ENCODE data around the gene P2RY2. TPM values are rescaled to one million over a fixed set of nuclear protein-coding genes. Genes with fewer than 3 reads are reported as not detected.

P2RY2 gene
- total and polyA plus RNA-seq, 3 donors from 2014 or later, result 0.94 to 3.6 (median 2.0) TPM

- Histone ChIP-seq H3K4me3 (no peak overlapping the region), H3K36me3 (ENCODE audit: low read depth, missing control alignments) (no peaks in the 10 kb centered on the region), H3K27ac (no peak overlapping the region), H3K27me3 (no peaks in the 10 kb centered on the region), H3K9me3 (no peaks in the 10 kb centered on the region), H3K4me1 (no peaks in the 10 kb centered on the region)
- TF ChIP-seq, protein P1, sequence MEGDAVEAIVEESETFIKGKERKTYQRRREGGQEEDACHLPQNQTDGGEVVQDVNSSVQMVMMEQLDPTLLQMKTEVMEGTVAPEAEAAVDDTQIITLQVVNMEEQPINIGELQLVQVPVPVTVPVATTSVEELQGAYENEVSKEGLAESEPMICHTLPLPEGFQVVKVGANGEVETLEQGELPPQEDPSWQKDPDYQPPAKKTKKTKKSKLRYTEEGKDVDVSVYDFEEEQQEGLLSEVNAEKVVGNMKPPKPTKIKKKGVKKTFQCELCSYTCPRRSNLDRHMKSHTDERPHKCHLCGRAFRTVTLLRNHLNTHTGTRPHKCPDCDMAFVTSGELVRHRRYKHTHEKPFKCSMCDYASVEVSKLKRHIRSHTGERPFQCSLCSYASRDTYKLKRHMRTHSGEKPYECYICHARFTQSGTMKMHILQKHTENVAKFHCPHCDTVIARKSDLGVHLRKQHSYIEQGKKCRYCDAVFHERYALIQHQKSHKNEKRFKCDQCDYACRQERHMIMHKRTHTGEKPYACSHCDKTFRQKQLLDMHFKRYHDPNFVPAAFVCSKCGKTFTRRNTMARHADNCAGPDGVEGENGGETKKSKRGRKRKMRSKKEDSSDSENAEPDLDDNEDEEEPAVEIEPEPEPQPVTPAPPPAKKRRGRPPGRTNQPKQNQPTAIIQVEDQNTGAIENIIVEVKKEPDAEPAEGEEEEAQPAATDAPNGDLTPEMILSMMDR (IDR thresholded peaks at IDR 0.05), result no peak
- no peak for TF ChIP-seq POLR2A (IDR thresholded peaks at IDR 0.05)
- intact Hi-C loops (cut with DNase I; ENCODE audit: low total_unique reads), result no loop called here
- 83 to 89% methylated on average over 56 of the region's 56 CpGs for WGBS, 2 donors
- no peak for DNase-seq
Observed at GRCh38 chr11:73234471-73235181, 16.5 kb downstream of the P2RY2 start.

DNA sequence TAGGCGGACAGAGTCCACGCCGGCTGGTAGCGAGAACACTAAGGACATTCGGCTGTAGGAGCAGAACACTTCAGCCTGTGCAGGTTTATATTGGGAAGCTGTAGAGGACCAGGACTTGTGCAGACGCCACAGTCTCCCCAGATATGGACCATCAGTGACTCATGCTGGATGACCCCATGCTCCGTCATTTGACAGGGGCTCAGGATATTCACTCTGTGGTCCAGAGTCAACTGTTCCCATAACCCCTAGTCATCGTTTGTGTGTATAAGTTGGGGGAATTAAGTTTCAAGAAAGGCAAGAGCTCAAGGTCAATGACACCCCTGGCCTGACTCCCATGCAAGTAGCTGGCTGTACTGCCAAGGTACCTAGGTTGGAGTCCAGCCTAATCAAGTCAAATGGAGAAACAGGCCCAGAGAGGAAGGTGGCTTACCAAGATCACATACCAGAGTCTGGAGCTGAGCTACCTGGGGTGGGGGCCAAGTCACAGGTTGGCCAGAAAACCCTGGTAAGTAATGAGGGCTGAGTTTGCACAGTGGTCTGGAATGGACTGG, 17.2 kb downstream of the P2RY2 start:
- DNase-seq, result no peak
- Histone ChIP-seq H3K9me3 (no peaks in the 10 kb centered on the region), H3K4me1 (peaks cover 4% of the 10 kb centered on the region), H3K4me3 (no peak overlapping the region), H3K27me3 (no peaks in the 10 kb centered on the region), H3K27ac (no peak overlapping the region), H3K36me3 (ENCODE audit: low read depth, missing control alignments) (no peaks in the 10 kb centered on the region)
- intact Hi-C loops (cut with DNase I; ENCODE audit: low total_unique reads), result no loop called here
- 80 to 86% methylated on average over 8 of the region's 8 CpGs for WGBS, 2 donors
- TF ChIP-seq, protein P1 (IDR thresholded peaks at IDR 0.05), result no peak
- TF ChIP-seq POLR2A (IDR thresholded peaks at IDR 0.05), result no peak

- WGBS, 2 donors, result 80 to 90% methylated on average over 4 of the region's 4 CpGs
- intact Hi-C loops (cut with DNase I; ENCODE audit: low total_unique reads), result no loop called here
Observed at GRCh38 chr11:73236205-73236765, 18.2 kb downstream of the P2RY2 start.

GRCh38 chr11:73236854-73237253, 18.8 kb downstream of the P2RY2 start:
- intact Hi-C loops (cut with DNase I; ENCODE audit: low total_unique reads), result no loop called here
- Histone ChIP-seq H3K4me1 (peaks cover 4% of the 10 kb centered on the region), H3K4me3 (no peak overlapping the region), H3K27me3 (no peaks in the 10 kb centered on the region), H3K27ac (no peak overlapping the region), H3K9me3 (no peaks in the 10 kb centered on the region), H3K36me3 (ENCODE audit: low read depth, missing control alignments) (no peaks in the 10 kb centered on the region)
- TF ChIP-seq POLR2A (IDR thresholded peaks at IDR 0.05), result no peak
- TF ChIP-seq, protein P1 (IDR thresholded peaks at IDR 0.05), result peak; percentile 26 to 57 (median 37)
- 60 to 72% methylated on average over 6 of the region's 6 CpGs for WGBS, 2 donors
- DNase-seq, result peak; percentile 73

More at GRCh38 chr11:73236205-73236765, 18.2 kb downstream of the P2RY2 start:
- Histone ChIP-seq H3K27ac (no peak overlapping the region), H3K4me1 (peaks cover 4% of the 10 kb centered on the region), H3K9me3 (no peaks in the 10 kb centered on the region), H3K27me3 (no peaks in the 10 kb centered on the region), H3K4me3 (no peak overlapping the region), H3K36me3 (ENCODE audit: low read depth, missing control alignments) (no peaks in the 10 kb centered on the region)
- no peak for TF ChIP-seq POLR2A (IDR thresholded peaks at IDR 0.05)
- TF ChIP-seq, protein P1 (IDR thresholded peaks at IDR 0.05), result no peak
- no peak for DNase-seq
